Heart left ventricle (tissue), 16 donors: ENCODE data around the gene NUDT12. TPM values are rescaled to one million over a fixed set of nuclear protein-coding genes. Genes with fewer than 3 reads are reported as not detected.

ENCODE experiments used
- ATAC-seq, 4 donors: fragments of 200-7000 bp; cut with Tn5 transposase; one replicate each; pipeline ENCODE4 v1.9.1; 2020 to 2022; ENCODE audit warnings: moderate library complexity in 4 of 4, mild to moderate bottlenecking in 3 of 4, moderate number of reproducible peaks in 1 of 4
- DNase-seq, 5 donors: peaks; one replicate each; pipeline ENCODE4 v3.0.0-alpha.2; 2020
- H3K27ac ChIP-seq, 12 donors: fragments of 200-600 bp; sonication (generic) in 4 of 12; one replicate each; pipeline versions ENCODE4 v1.5.0 to v1.8.0; 2016 to 2022; ENCODE audit warnings: mild to moderate bottlenecking in 2 of 12
- H3K27me3 ChIP-seq, 9 donors: fragments of 200-600 bp; sonication (generic) in 2 of 9; one replicate each; pipeline versions ENCODE4 v1.5.1 to v1.8.0; 2016 to 2022; ENCODE audit warnings: mild to moderate bottlenecking in 3 of 9
- H3K36me3 ChIP-seq, 9 donors: fragments of 200-600 bp; sonication (generic) in 2 of 9; one replicate each; pipeline versions ENCODE4 v1.5.0 to v1.8.0; 2018 to 2022; ENCODE audit warnings: mild to moderate bottlenecking in 2 of 9
- H3K4me1 ChIP-seq, 12 donors: fragments of 200-600 bp; sonication (generic) in 4 of 12; one replicate each; pipeline versions ENCODE4 v1.5.0 to v1.8.0; 2016 to 2022; ENCODE audit warnings: mild to moderate bottlenecking in 3 of 12
- H3K4me3 ChIP-seq, 12 donors: fragments of 200-600 bp; sonication (generic) in 4 of 12; one replicate each; pipeline versions ENCODE4 v1.5.0 to v1.8.0; 2017 to 2022; ENCODE audit warnings: mild to moderate bottlenecking in 9 of 12, moderate library complexity in 4 of 12
- H3K9me3 ChIP-seq, 12 donors: fragments of 200-600 bp; sonication (generic) in 4 of 12; one replicate each; pipeline versions ENCODE4 v1.5.0 to v1.8.0; 2016 to 2022; ENCODE audit warnings: mild to moderate bottlenecking in 1 of 12
- CTCF ChIP-seq, 12 donors: fragments of 200-600 bp; sonication (generic) in 4 of 12; IDR thresholded peaks; one replicate each; pipeline versions ENCODE4 v1.5.0 to v1.8.0; 2018 to 2022; ENCODE audit warnings: antibody characterized with exemption in 12 of 12, mild to moderate bottlenecking in 5 of 12
- POLR2A ChIP-seq, 2 donors: fragments of 450-650 bp; IDR thresholded peaks; one replicate each; pipeline ENCODE4 v1.6.1; 2017; ENCODE audit warnings: antibody characterized with exemption in 2 of 2, mild to moderate bottlenecking in 2 of 2, moderate library complexity in 2 of 2
- WGBS, 4 donors: extraction: QIAGEN DNeasy Blood & Tissue Kit in 2 of 4; methylation state at CpG; one replicate each; pipeline versions ENCODE4 v1.1.5 to v1.1.7; 2013 to 2018; 5-methylcytosine and 5-hydroxymethylcytosine counted together
- intact Hi-C, 10 donors: fragments of 100-400 bp; cut with DNase I; formaldehyde crosslinking; loops; one replicate each; pipeline versions ENCODE4 v1.11.1 to v1.14.2; 2022
- polyA plus RNA-seq, 2 donors: library from polyadenylated mRNA; stranded (reverse); fragments of 200-250 nt; gene quantifications; one replicate each; pipeline ENCODE4 v1.2.3, GENCODE V29; 2013
- total RNA-seq, 9 donors: library from RNA; depleted of rRNA in 2 of 9; stranded (reverse); fragments of >200 nt in 2 of 9; fragmentation: NEBNext Ultra II Directional in 3 of 9; extraction: Animal tissue kit (Norgen Biotek cat#: 25700) in 3 of 9; gene quantifications; one replicate each; pipeline versions ENCODE4 v1.1.0 to v1.2.4, GENCODE V29; 2016 to 2023
- donor health status: ischemic (EF 13 %, LVEDD 7.1; RV severe dilation, severe dysfunction).
- donor health status: healthy with polysubstance abuse.
- donor health status: DM: no; HTN: yes; CAD: no.
- donor health status: DM: no; HTN: no; CAD: no.
- donor health status: ischemic (EF 25% LVEDD 6.9; RV normal size, moderate dysfunction).
- donor health status: ischemic (EF 25% LVEDD 5.7; RV mildly dilated, moderate dysfunction).
- donor health status: healthy.
- donor health status: DM: yes; HTN: yes; CAD: no.
- donor health status: ischemic (EF 35%, LVEDD 5.7; RV mildly dilated, moderate dysfunction).
- donor health status: nonischemic (EF 11% LVEDD 7.7; RV severe dilation, severe dysfunction).
- donor health status: DM: yes; HTN: yes; CAD: no.
- donor health status: PGD.
- donor health status: ischemic (EF 29% LVEDD 5.4; RV normal size, mild dysfunction).
- donor health status: nonischemic (EF 23%, LVEDD 6.1; RV moderate dilation, normal function).

The NUDT12 gene
- total and polyA plus RNA-seq, 11 donors, result 6.0 to 14.5 (median 11.8) TPM

GRCh38 chr5:103512500-103512899, 50.1 kb downstream of the NUDT12 start:
- no peaks in the 10 kb centered on the region for H3K27me3 ChIP-seq
- H3K4me1 ChIP-seq, result no peaks in the 10 kb centered on the region
- H3K4me3 ChIP-seq, result no peak overlapping the region
- H3K27ac ChIP-seq, result no peak overlapping the region
- ATAC-seq (no peak), DNase-seq (no peak)
- TF ChIP-seq POLR2A (IDR thresholded peaks at IDR 0.05) (no peak), CTCF (IDR thresholded peaks at IDR 0.05) (no peak)
- intact Hi-C loops, result no loop called here
- H3K36me3 ChIP-seq, result no peaks in the 10 kb centered on the region
- H3K9me3 ChIP-seq, result peaks cover 0 to 3% (median 0%) of the 10 kb centered on the region in 12 donors
- WGBS, 4 donors, result 90 to 94% (median 90%) methylated on average over 2 of the region's 2 CpGs

- H3K36me3 ChIP-seq, result no peaks in the 10 kb centered on the region
- TF ChIP-seq POLR2A (IDR thresholded peaks at IDR 0.05) (no peak), CTCF (IDR thresholded peaks at IDR 0.05) (no peak)
- no peak overlapping the region for H3K27ac ChIP-seq
- no peaks in the 10 kb centered on the region for H3K4me1 ChIP-seq
- H3K4me3 ChIP-seq, result no peak overlapping the region
- peaks cover 0 to 13% (median 2%) of the 10 kb centered on the region in 12 donors for H3K9me3 ChIP-seq
- no peaks in the 10 kb centered on the region for H3K27me3 ChIP-seq
- ATAC-seq (no peak), DNase-seq (no peak)
- 64 to 70% (median 69%) methylated on average over 2 of the region's 2 CpGs for WGBS, 4 donors
- intact Hi-C loops, result no loop called here
These were observed 51.1 kb downstream of the NUDT12 start for GRCh38 chr5:103511554-103511885.

GRCh38 chr5:103510851-103511553, 51.6 kb downstream of the NUDT12 start:
- Histone ChIP-seq H3K27ac (no peak overlapping the region), H3K4me1 (no peaks in the 10 kb centered on the region), H3K4me3 (no peak overlapping the region), H3K36me3 (no peaks in the 10 kb centered on the region), H3K27me3 (no peaks in the 10 kb centered on the region), H3K9me3 (peaks cover 0 to 18% (median 2%) of the 10 kb centered on the region in 12 donors)
- no peak for ATAC-seq
- no peak for DNase-seq
- TF ChIP-seq POLR2A (IDR thresholded peaks at IDR 0.05), result no peak
- TF ChIP-seq CTCF (IDR thresholded peaks at IDR 0.05), result no peak
- WGBS, 4 donors, result 74 to 97% (median 76%) methylated on average over 1 of the region's 1 CpG
- intact Hi-C loops, result no loop called here

- ATAC-seq (no peak), DNase-seq (no peak)
- H3K27ac ChIP-seq, result no peak overlapping the region
- H3K9me3 ChIP-seq, result peaks cover 0 to 23% (median 2%) of the 10 kb centered on the region in 12 donors
- no peaks in the 10 kb centered on the region for H3K36me3 ChIP-seq
- no peak overlapping the region for H3K4me3 ChIP-seq
- intact Hi-C loops, result no loop called here
- H3K27me3 ChIP-seq, result no peaks in the 10 kb centered on the region
- TF ChIP-seq POLR2A (IDR thresholded peaks at IDR 0.05), result no peak
- TF ChIP-seq CTCF (IDR thresholded peaks at IDR 0.05), result no peak
- 76 to 87% (median 84%) methylated on average over 3 of the region's 3 CpGs for WGBS, 4 donors
- no peaks in the 10 kb centered on the region for H3K4me1 ChIP-seq
These were observed 56.8 kb downstream of the NUDT12 start for GRCh38 chr5:103505581-103506305.
